Endothelial cell (in vitro differentiated cells): ENCODE results near the gene EXOC3L4. TPM values are rescaled to one million over a fixed set of nuclear protein-coding genes. Genes with fewer than 3 reads are reported as not detected.
A peak's percentile ranks its signal among the peaks of the same experiment; 100 is the strongest.

ENCODE experiments used
- DNase-seq: peaks from one replicate; pipeline ENCODE4 v3.0.0; 2021; ENCODE audit warnings: low spot score
- H3K27ac Mint-ChIP-seq: one replicate; pipeline ENCODE4 v1.8.0; 2021; ENCODE audit warnings: mixed read lengths, inconsistent platforms; ENCODE audit not compliant: unreplicated experiment
- H3K27me3 Mint-ChIP-seq: one replicate; pipeline ENCODE4 v1.8.0; 2021; ENCODE audit warnings: mild to moderate bottlenecking, moderate library complexity, mixed read lengths, inconsistent platforms; ENCODE audit not compliant: unreplicated experiment
- H3K36me3 Mint-ChIP-seq: one replicate; pipeline ENCODE4 v1.8.0; 2021; ENCODE audit warnings: mild to moderate bottlenecking, low read depth, mixed read lengths, inconsistent platforms; ENCODE audit not compliant: unreplicated experiment
- H3K4me1 Mint-ChIP-seq: one replicate; pipeline ENCODE4 v1.8.0; 2021; ENCODE audit warnings: mild to moderate bottlenecking, mixed read lengths, inconsistent platforms; ENCODE audit not compliant: unreplicated experiment
- H3K4me3 Mint-ChIP-seq: one replicate; pipeline ENCODE4 v1.8.0; 2021; ENCODE audit warnings: mild to moderate bottlenecking, mixed read lengths, inconsistent platforms; ENCODE audit not compliant: unreplicated experiment
- H3K9me3 Mint-ChIP-seq: one replicate; pipeline ENCODE4 v1.8.0; 2021; ENCODE audit warnings: mixed read lengths, inconsistent platforms; ENCODE audit not compliant: unreplicated experiment
- total RNA-seq: library from RNA; stranded (reverse); fragmentation: NEBNext Ultra II Directional; extraction: Animal tissue kit (Norgen Biotek cat#: 25700); gene quantifications from one replicate; pipeline ENCODE4 v1.2.1, GENCODE V29; 2021; ENCODE audit not compliant: unreplicated experiment
- TF ChIP-seq, protein P1 (sequence below): fragments of 200-600 bp; sonication (generic); IDR thresholded peaks from one replicate; pipeline ENCODE4 v1.5.0; 2021; ENCODE audit warnings: antibody characterized with exemption; ENCODE audit not compliant: unreplicated experiment

The EXOC3L4 gene
- total RNA-seq, 1 donor from 2014 or later: not detected

DNA sequence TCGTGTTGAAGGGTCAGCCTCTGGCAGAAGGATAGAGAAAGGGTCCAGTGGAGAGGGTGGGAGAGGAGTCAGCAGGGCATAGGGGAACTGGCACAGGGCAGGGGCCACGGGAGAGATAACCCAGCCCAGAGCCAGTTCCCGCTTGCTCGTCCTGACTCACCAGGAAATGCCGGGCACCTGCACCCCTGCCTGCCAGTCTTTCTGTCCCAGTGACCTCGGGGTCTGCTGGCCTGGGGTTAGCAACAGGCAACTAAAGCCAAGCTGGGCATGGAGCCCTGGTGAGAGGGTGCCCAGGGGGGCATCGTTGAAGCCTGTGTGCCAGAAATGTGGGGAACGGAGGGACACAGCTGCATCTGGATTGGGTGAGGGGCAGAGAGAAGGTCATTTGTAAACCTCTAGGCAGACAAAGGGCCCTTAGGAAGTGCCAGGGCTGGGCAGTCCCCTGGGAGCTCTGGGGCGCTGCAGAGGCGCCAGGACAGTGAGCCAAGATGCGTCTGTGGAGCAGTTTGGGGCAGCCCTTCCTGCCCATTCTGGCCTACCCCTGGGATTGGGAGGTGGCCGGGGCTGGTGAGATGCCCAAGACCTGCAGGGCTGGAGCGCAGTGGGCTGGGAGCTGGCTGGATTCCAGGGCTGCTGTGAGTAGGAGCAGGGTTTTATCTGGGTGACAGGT, 34.2 kb downstream of the EXOC3L4 start:
- peaks cover 35% of the 10 kb centered on the region for H3K36me3 Mint-ChIP-seq
- TF ChIP-seq, protein P1, sequence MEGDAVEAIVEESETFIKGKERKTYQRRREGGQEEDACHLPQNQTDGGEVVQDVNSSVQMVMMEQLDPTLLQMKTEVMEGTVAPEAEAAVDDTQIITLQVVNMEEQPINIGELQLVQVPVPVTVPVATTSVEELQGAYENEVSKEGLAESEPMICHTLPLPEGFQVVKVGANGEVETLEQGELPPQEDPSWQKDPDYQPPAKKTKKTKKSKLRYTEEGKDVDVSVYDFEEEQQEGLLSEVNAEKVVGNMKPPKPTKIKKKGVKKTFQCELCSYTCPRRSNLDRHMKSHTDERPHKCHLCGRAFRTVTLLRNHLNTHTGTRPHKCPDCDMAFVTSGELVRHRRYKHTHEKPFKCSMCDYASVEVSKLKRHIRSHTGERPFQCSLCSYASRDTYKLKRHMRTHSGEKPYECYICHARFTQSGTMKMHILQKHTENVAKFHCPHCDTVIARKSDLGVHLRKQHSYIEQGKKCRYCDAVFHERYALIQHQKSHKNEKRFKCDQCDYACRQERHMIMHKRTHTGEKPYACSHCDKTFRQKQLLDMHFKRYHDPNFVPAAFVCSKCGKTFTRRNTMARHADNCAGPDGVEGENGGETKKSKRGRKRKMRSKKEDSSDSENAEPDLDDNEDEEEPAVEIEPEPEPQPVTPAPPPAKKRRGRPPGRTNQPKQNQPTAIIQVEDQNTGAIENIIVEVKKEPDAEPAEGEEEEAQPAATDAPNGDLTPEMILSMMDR: no peak
- H3K27ac Mint-ChIP-seq: no peak overlapping the region
- peaks cover 25% of the 10 kb centered on the region for H3K27me3 Mint-ChIP-seq
- DNase-seq: no peak
- H3K4me3 Mint-ChIP-seq: peak overlapping the region; percentile 62
- no peaks in the 10 kb centered on the region for H3K9me3 Mint-ChIP-seq
- H3K4me1 Mint-ChIP-seq: peaks cover 18% of the 10 kb centered on the region

DNA sequence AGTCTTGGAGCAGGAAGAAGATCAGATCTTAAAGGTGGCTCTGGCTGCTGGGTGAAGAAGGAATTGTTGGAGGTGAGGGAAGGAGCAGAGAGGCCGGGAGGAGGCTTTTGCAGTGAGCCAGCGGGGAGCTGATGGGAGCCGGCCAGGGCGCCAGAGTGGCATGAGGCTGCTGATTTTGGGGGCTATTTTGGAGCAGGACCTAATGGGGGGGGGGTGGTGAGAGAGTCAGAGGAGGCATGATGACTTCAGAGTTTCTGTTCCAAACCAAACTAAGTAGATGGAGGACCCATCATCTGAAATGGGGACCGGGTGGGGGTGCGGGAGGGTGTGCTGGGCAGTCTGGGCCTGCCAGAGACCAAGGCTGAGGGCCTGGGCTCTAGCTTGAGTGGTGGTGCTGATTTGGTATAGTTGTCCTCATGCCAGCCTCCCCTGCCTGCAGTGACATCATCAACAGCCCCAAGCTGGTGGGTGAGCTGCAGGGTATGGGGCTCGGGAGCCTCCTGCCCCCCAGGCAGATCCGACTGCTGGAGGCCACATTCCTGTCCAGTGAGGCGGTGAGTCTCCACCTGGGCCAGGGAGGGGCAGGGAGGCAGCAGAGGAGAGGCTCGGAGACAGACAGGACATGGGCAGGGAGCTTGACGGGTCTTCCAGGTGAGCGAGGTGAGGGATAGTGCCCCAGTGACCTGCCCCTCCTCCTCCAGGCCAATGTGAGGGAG, 34.9 kb downstream of the EXOC3L4 start:
- H3K4me3 Mint-ChIP-seq: peak overlapping the region; percentile 62
- TF ChIP-seq, protein P1: no peak
- H3K36me3 Mint-ChIP-seq: peaks cover 41% of the 10 kb centered on the region

DNA sequence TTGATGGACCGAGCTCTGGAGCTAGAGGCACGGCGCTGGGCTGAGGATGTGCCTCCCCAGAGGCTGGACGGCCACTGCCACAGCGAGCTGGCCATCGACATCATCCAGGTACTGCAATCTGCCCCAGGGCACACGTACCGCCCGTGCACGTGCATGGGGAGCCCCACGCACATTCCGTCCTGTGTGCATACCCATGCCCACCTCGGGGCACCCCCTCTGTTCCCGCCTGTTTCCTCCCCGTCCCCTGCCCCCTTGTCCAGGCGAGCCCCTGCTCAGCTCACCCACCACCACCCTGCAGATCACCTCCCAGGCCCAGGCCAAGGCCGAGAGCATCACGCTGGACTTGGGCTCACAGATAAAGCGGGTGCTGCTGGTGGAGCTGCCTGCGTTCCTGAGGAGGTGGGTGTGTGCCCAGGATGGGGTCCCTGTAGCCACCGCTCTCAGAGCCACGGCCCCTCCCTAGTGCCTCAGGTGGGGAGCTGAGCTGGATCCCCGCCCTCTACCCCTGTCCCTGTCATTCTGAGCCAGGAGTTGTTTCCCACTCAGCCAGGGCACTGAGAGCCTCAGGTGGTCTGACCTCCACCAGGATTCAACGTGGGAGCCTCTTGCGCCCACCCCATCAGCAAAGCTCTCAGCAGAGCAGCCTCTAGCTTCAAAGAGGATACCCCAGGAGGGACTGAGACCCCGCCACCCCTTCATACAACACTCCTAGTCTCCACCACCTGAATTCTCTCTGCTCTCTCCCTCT, 35.7 kb downstream of the EXOC3L4 start:
- Mint-ChIP-seq H3K4me1 (peaks cover 9% of the 10 kb centered on the region), H3K27ac (no peak overlapping the region)

More for the DNA sequence above, 34.9 kb downstream of the EXOC3L4 start:
- Mint-ChIP-seq H3K27ac (no peak overlapping the region), H3K9me3 (no peaks in the 10 kb centered on the region), H3K4me1 (peaks cover 14% of the 10 kb centered on the region), H3K27me3 (peaks cover 27% of the 10 kb centered on the region)
- no peak for DNase-seq

GRCh38 chr14:103130965-103131364, 36.4 kb downstream of the EXOC3L4 start:
- DNase-seq: no peak
- no peak overlapping the region for H3K27ac Mint-ChIP-seq
- peaks cover 31% of the 10 kb centered on the region for H3K27me3 Mint-ChIP-seq
- peak overlapping the region; percentile 21 for H3K4me3 Mint-ChIP-seq
- peaks cover 4% of the 10 kb centered on the region for H3K4me1 Mint-ChIP-seq
- H3K9me3 Mint-ChIP-seq: no peaks in the 10 kb centered on the region
- TF ChIP-seq, protein P1: no peak
- H3K36me3 Mint-ChIP-seq: peaks cover 48% of the 10 kb centered on the region

More for the DNA sequence above, 35.7 kb downstream of the EXOC3L4 start:
- H3K4me3 Mint-ChIP-seq: peak overlapping the region; percentile 21
- peaks cover 47% of the 10 kb centered on the region for H3K36me3 Mint-ChIP-seq
- TF ChIP-seq, protein P1: no peak
- no peaks in the 10 kb centered on the region for H3K9me3 Mint-ChIP-seq
- DNase-seq: no peak
- peaks cover 31% of the 10 kb centered on the region for H3K27me3 Mint-ChIP-seq
